GM23338 (cell line): ENCODE measurements around the gene MYO1E. TPM values are rescaled to one million over a fixed set of nuclear protein-coding genes. Genes with fewer than 3 reads are reported as not detected.
"Not testable (repeated sequence)": the region's sequence is repeated elsewhere in the genome, so short reads cannot be mapped to it uniquely, and the experiment has no call there.

Source experiments
- ATAC-seq: fragments of 200-7000 bp; cut with Tn5 transposase; 3 replicates; pipeline ENCODE4 v1.9.1; 2020
- DNase-seq: peaks from one replicate; pipeline ENCODE4 v3.0.0-alpha.2; 2015; ENCODE audit warnings: low spot score
- H2AFZ ChIP-seq: fragments of 200-600 bp; sonication (generic); 2 replicates; pipeline ENCODE4 v1.8.0; 2016; ENCODE audit warnings: antibody characterized with exemption, mild to moderate bottlenecking, moderate library complexity
- H3F3A ChIP-seq: fragments of 200-600 bp; sonication (generic); replicated peaks from 2 replicates; pipeline ENCODE4 v1.8.0; 2017; ENCODE audit warnings: antibody characterized with exemption, mixed run types, low read depth
- H3K27ac ChIP-seq: fragments of 200-600 bp; sonication (generic); 2 replicates; pipeline ENCODE4 v1.6.1; 2016; ENCODE audit warnings: low read depth
- H3K27me3 ChIP-seq: fragments of 200-600 bp; sonication (generic); 2 replicates; pipeline ENCODE4 v1.8.0; 2016; ENCODE audit warnings: mild to moderate bottlenecking, mixed run types, moderate library complexity; ENCODE audit not compliant: insufficient read depth
- H3K36me3 ChIP-seq: fragments of 200-600 bp; sonication (generic); 2 replicates; pipeline ENCODE4 v1.8.0; 2016; ENCODE audit warnings: mild to moderate bottlenecking; ENCODE audit not compliant: insufficient read depth
- H3K4me1 ChIP-seq: fragments of 200-600 bp; sonication (generic); 2 replicates; pipeline ENCODE4 v1.8.0; 2016; ENCODE audit warnings: mild to moderate bottlenecking, moderate library complexity; ENCODE audit not compliant: insufficient read depth
- H3K4me2 ChIP-seq: fragments of 200-600 bp; sonication (generic); 2 replicates; pipeline ENCODE4 v1.7.1; 2017; ENCODE audit warnings: mixed run types
- H3K4me3 ChIP-seq: fragments of 200-600 bp; sonication (generic); 2 replicates; pipeline ENCODE4 v1.6.1; 2016; ENCODE audit warnings: mixed run types
- H3K79me2 ChIP-seq: fragments of 200-600 bp; sonication (generic); replicated peaks from 2 replicates; pipeline ENCODE4 v1.8.0; 2017; ENCODE audit warnings: mild to moderate bottlenecking; ENCODE audit not compliant: insufficient read depth
- H3K9me2 ChIP-seq: fragments of 200-600 bp; sonication (generic); 2 replicates; pipeline ENCODE4 v1.8.0; 2017; ENCODE audit not compliant: insufficient read depth
- H4K20me1 ChIP-seq: fragments of 200-600 bp; sonication (generic); replicated peaks from 2 replicates; pipeline ENCODE4 v1.8.0; 2017; ENCODE audit warnings: mild to moderate bottlenecking; ENCODE audit not compliant: insufficient read depth
- H3K27ac Mint-ChIP-seq: 2 replicates; pipeline ENCODE4 v1.8.0; 2020; ENCODE audit warnings: inconsistent platforms, mild to moderate bottlenecking, moderate library complexity, mixed read lengths
- H3K27me3 Mint-ChIP-seq: 3 replicates; pipeline ENCODE4 v1.8.0; 2022; ENCODE audit warnings: low read depth, mild to moderate bottlenecking, moderate library complexity, mixed read lengths, inconsistent platforms; ENCODE audit not compliant: insufficient read depth, poor library complexity
- H3K36me3 Mint-ChIP-seq: 3 replicates; pipeline ENCODE4 v1.8.0; 2021; ENCODE audit warnings: low read depth, mild to moderate bottlenecking, inconsistent platforms, moderate library complexity, mixed read lengths
- H3K4me1 Mint-ChIP-seq: 3 replicates; pipeline ENCODE4 v1.8.0; 2020; ENCODE audit warnings: mild to moderate bottlenecking, inconsistent platforms, mixed read lengths
- H3K4me3 Mint-ChIP-seq: 3 replicates; pipeline ENCODE4 v1.8.0; 2021; ENCODE audit warnings: moderate library complexity, mild to moderate bottlenecking, inconsistent platforms, mixed read lengths
- H3K9me3 Mint-ChIP-seq: 3 replicates; pipeline ENCODE4 v1.8.0; 2020; ENCODE audit warnings: moderate library complexity, mild to moderate bottlenecking, inconsistent platforms, mixed read lengths
- EZH2 ChIP-seq: fragments of 200-600 bp; sonication (generic); IDR thresholded peaks from one replicate; pipeline ENCODE4 v1.8.0; 2017; ENCODE audit warnings: antibody characterized with exemption, mild to moderate bottlenecking, low read depth; ENCODE audit not compliant: unreplicated experiment
- POLR2AphosphoS5 ChIP-seq: IDR thresholded peaks from 2 replicates; pipeline ENCODE4 v1.6.1; 2016; ENCODE audit warnings: antibody characterized with exemption, low read depth
- STAT1 ChIP-seq: IDR thresholded peaks from one replicate; pipeline ENCODE4 v1.6.1; 2016; ENCODE audit warnings: antibody characterized with exemption; ENCODE audit not compliant: unreplicated experiment
- ZNF114 ChIP-seq: fragments of 250-450 bp; sonication (Bioruptor Pico); IDR thresholded peaks from 2 replicates; pipeline ENCODE4 v1.5.0; 2020; ENCODE audit warnings: mild to moderate bottlenecking, moderate library complexity
- ZNF331 ChIP-seq: fragments of 250-450 bp; sonication (Bioruptor Pico); IDR thresholded peaks from 2 replicates; pipeline ENCODE4 v1.5.0; 2020; ENCODE audit warnings: low read depth, mild to moderate bottlenecking, moderate library complexity
- polyA plus RNA-seq: library from polyadenylated mRNA; unstranded; fragments of >200 nt; fragmentation: Nextera tagmentation; extraction: Ambion mirVana; gene quantifications from 2 replicates; pipeline ENCODE4 v1.2.1, GENCODE V29; 2016
- total RNA-seq: library from RNA; depleted of rRNA; stranded (reverse); fragments of >200 nt; shearing (Covaris generic); gene quantifications from 2 replicates; pipeline ENCODE4 v1.2.3, GENCODE V29; 2014
- TF ChIP-seq, protein P1 (sequence below), 2 experiments: fragments of 200-600 bp in 1 of 2; sonication (generic) in 1 of 2; conservative IDR thresholded peaks; 2 replicates each; pipeline versions ENCODE4 v1.5.1 to v1.6.1; 2016 to 2017; ENCODE audit warnings: antibody characterized with exemption in 2 of 2, low read depth in 2 of 2, mild to moderate bottlenecking in 2 of 2, moderate library complexity in 1 of 2
- TF ChIP-seq, protein P2 (sequence below): fragments of 250-450 bp; sonication (Bioruptor Pico); IDR thresholded peaks from 2 replicates; pipeline ENCODE4 v1.5.0; 2020; ENCODE audit warnings: mild to moderate bottlenecking, moderate library complexity
- TF ChIP-seq, protein P3 (sequence below): IDR thresholded peaks from 2 replicates; pipeline ENCODE4 v1.6.1; 2016; ENCODE audit warnings: antibody characterized with exemption

MYO1E gene
- total and polyA plus RNA-seq, 2 experiments from 2014 or later: 68.3 to 131 TPM

DNA sequence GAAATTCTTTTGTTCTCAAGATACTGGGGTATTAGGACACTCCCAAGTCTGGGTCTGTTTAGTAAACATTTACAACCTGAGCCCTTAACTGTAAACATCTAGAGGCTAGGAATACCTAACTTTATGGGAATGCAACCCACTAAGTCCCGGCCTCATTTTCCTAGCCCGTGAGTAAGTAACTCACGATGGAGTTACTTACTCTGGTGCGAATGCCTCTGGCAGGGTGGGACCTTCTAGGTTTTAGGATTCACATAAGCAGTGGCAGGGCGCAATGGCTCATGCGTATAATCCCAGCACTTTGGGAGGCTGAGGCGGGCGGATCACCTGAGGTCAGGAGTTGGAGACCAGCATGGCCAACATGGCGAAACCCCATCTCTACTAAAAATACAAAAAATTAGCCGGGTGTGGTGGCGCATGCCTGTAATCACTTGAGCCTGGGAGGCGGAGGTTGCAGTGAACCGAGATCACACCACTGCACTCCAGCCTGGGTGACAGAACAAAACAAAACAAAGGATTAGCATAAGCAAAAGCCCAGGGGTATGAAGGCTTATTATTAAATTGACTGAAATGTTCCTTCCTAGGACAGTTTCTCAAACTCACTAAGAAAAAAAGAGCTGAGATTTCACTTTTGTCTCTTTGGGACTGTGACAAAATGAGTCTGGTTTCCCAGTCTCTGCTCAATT is 14.7 kb upstream of the MYO1E start:
- H3K36me3 ChIP-seq, H3F3A ChIP-seq, H3K4me1 ChIP-seq, DNase-seq, H3K27me3 Mint-ChIP-seq, H3K4me3 Mint-ChIP-seq, H3K79me2 ChIP-seq, H3K9me3 Mint-ChIP-seq, H4K20me1 ChIP-seq, H3K27ac Mint-ChIP-seq, H3K36me3 Mint-ChIP-seq, H3K27me3 ChIP-seq, H3K4me1 Mint-ChIP-seq, H2AFZ ChIP-seq, H3K27ac ChIP-seq, H3K4me3 ChIP-seq, H3K4me2 ChIP-seq, ATAC-seq, H3K9me2 ChIP-seq: not testable (repeated sequence)

DNA sequence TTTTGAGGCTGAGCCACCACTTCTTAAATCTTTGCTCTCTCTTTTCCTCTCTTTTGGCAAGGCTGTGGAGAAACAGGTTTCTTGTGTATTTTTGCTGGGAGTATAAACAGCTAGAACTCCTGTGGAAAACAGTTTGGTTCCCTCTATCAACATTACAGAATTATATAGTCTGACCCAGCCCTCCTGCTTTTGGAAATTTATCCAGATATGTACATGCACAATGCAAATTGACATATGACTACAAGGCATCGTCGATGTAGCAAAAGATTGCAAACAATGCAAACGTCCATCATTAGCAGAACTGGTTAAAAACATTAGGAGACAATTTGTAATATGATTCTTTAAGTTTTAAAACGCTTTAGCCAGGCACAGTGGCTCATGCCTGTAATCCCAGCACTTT is 12.5 kb upstream of the MYO1E start:
- Histone ChIP-seq H3F3A (no peaks in the 10 kb centered on the region), H3K36me3 (no peaks in the 10 kb centered on the region), H3K79me2 (no peaks in the 10 kb centered on the region), H3K27ac (no peak overlapping the region), H3K9me2 (no peaks in the 10 kb centered on the region), H3K4me2 (no peak overlapping the region), H4K20me1 (no peaks in the 10 kb centered on the region), H3K27me3 (no peaks in the 10 kb centered on the region), H2AFZ (no peak overlapping the region), H3K4me1 (no peaks in the 10 kb centered on the region), H3K4me3 (no peak overlapping the region)
- Mint-ChIP-seq H3K4me3 (no peak overlapping the region), H3K27ac (no peak overlapping the region), H3K27me3 (peaks cover 2% of the 10 kb centered on the region), H3K4me1 (no peaks in the 10 kb centered on the region), H3K9me3 (no peaks in the 10 kb centered on the region), H3K36me3 (peaks cover 4% of the 10 kb centered on the region; the same call in 1 of the 3 replicates)
- no peak for ATAC-seq
- no peak for DNase-seq
- no peak for TF ChIP-seq POLR2AphosphoS5
- TF ChIP-seq, protein P1, sequence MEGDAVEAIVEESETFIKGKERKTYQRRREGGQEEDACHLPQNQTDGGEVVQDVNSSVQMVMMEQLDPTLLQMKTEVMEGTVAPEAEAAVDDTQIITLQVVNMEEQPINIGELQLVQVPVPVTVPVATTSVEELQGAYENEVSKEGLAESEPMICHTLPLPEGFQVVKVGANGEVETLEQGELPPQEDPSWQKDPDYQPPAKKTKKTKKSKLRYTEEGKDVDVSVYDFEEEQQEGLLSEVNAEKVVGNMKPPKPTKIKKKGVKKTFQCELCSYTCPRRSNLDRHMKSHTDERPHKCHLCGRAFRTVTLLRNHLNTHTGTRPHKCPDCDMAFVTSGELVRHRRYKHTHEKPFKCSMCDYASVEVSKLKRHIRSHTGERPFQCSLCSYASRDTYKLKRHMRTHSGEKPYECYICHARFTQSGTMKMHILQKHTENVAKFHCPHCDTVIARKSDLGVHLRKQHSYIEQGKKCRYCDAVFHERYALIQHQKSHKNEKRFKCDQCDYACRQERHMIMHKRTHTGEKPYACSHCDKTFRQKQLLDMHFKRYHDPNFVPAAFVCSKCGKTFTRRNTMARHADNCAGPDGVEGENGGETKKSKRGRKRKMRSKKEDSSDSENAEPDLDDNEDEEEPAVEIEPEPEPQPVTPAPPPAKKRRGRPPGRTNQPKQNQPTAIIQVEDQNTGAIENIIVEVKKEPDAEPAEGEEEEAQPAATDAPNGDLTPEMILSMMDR (conservative IDR thresholded peaks at IDR 0.05; ENCODE audit: low read depth in 2 of 2): no peak
- no peak for TF ChIP-seq ZNF114 (CRISPR knock-in tag)
- TF ChIP-seq, protein P2, sequence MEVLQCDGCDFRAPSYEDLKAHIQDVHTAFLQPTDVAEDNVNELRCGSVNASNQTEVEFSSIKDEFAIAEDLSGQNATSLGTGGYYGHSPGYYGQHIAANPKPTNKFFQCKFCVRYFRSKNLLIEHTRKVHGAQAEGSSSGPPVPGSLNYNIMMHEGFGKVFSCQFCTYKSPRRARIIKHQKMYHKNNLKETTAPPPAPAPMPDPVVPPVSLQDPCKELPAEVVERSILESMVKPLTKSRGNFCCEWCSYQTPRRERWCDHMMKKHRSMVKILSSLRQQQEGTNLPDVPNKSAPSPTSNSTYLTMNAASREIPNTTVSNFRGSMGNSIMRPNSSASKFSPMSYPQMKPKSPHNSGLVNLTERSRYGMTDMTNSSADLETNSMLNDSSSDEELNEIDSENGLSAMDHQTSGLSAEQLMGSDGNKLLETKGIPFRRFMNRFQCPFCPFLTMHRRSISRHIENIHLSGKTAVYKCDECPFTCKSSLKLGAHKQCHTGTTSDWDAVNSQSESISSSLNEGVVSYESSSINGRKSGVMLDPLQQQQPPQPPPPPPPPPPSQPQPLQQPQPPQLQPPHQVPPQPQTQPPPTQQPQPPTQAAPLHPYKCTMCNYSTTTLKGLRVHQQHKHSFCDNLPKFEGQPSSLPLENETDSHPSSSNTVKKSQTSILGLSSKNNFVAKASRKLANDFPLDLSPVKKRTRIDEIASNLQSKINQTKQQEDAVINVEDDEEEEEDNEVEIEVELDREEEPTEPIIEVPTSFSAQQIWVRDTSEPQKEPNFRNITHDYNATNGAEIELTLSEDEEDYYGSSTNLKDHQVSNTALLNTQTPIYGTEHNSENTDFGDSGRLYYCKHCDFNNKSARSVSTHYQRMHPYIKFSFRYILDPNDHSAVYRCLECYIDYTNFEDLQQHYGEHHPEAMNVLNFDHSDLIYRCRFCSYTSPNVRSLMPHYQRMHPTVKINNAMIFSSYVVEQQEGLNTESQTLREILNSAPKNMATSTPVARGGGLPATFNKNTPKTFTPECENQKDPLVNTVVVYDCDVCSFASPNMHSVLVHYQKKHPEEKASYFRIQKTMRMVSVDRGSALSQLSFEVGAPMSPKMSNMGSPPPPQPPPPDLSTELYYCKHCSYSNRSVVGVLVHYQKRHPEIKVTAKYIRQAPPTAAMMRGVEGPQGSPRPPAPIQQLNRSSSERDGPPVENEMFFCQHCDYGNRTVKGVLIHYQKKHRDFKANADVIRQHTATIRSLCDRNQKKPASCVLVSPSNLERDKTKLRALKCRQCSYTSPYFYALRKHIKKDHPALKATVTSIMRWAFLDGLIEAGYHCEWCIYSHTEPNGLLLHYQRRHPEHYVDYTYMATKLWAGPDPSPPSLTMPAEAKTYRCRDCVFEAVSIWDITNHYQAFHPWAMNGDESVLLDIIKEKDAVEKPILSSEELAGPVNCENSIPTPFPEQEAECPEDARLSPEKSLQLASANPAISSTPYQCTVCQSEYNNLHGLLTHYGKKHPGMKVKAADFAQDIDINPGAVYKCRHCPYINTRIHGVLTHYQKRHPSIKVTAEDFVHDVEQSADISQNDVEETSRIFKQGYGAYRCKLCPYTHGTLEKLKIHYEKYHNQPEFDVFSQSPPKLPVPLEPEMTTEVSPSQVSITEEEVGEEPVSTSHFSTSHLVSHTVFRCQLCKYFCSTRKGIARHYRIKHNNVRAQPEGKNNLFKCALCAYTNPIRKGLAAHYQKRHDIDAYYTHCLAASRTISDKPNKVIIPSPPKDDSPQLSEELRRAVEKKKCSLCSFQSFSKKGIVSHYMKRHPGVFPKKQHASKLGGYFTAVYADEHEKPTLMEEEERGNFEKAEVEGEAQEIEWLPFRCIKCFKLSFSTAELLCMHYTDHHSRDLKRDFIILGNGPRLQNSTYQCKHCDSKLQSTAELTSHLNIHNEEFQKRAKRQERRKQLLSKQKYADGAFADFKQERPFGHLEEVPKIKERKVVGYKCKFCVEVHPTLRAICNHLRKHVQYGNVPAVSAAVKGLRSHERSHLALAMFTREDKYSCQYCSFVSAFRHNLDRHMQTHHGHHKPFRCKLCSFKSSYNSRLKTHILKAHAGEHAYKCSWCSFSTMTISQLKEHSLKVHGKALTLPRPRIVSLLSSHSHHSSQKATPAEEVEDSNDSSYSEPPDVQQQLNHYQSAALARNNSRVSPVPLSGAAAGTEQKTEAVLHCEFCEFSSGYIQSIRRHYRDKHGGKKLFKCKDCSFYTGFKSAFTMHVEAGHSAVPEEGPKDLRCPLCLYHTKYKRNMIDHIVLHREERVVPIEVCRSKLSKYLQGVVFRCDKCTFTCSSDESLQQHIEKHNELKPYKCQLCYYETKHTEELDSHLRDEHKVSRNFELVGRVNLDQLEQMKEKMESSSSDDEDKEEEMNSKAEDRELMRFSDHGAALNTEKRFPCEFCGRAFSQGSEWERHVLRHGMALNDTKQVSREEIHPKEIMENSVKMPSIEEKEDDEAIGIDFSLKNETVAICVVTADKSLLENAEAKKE (CRISPR knock-in tag): no peak
- TF ChIP-seq STAT1: no peak
- TF ChIP-seq, protein P3, sequence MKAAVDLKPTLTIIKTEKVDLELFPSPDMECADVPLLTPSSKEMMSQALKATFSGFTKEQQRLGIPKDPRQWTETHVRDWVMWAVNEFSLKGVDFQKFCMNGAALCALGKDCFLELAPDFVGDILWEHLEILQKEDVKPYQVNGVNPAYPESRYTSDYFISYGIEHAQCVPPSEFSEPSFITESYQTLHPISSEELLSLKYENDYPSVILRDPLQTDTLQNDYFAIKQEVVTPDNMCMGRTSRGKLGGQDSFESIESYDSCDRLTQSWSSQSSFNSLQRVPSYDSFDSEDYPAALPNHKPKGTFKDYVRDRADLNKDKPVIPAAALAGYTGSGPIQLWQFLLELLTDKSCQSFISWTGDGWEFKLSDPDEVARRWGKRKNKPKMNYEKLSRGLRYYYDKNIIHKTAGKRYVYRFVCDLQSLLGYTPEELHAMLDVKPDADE: no peak
- TF ChIP-seq ZNF331 (CRISPR knock-in tag): no peak
- no peak for TF ChIP-seq EZH2
